Activated naive CD4-positive, alpha-beta T cell treated with anti-CD3 and anti-CD28 coated beads, Interleukin-2, amount 50 U/mL, for 72 hours (primary cell): ENCODE results near the gene LINGO1. TPM values are rescaled to one million over a fixed set of nuclear protein-coding genes. Genes with fewer than 3 reads are reported as not detected.

Source experiments
- ATAC-seq, 2 donors: fragments of 150-1000 bp; cut with Tn5 transposase; 2 replicates each; pipeline ENCODE4 v1.10.0; 2021; ENCODE audit warnings: mild to moderate bottlenecking in 2 of 2, moderate library complexity in 2 of 2
- DNase-seq, 2 donors: peaks; one replicate each; pipeline ENCODE4 v3.0.0; 2021 to 2022; ENCODE audit warnings: low spot score in 2 of 2
- H3K27ac Mint-ChIP-seq, 2 donors: one replicate each; pipeline ENCODE4 v1.8.0; 2022; ENCODE audit warnings: mild to moderate bottlenecking in 2 of 2, mixed read lengths in 2 of 2
- H3K36me3 Mint-ChIP-seq, 2 donors: one replicate each; pipeline ENCODE4 v1.8.0; 2022; ENCODE audit warnings: mixed read lengths in 2 of 2
- H3K9me3 Mint-ChIP-seq, 2 donors: one replicate each; pipeline ENCODE4 v1.8.0; 2022; ENCODE audit warnings: mixed read lengths in 2 of 2
- total RNA-seq, 2 donors: library from RNA; stranded (reverse); gene quantifications; one replicate each; pipeline ENCODE4 v1.2.3, GENCODE V29; 2022

LINGO1 gene
- total RNA-seq, 2 donors from 2014 or later: not detected

DNA sequence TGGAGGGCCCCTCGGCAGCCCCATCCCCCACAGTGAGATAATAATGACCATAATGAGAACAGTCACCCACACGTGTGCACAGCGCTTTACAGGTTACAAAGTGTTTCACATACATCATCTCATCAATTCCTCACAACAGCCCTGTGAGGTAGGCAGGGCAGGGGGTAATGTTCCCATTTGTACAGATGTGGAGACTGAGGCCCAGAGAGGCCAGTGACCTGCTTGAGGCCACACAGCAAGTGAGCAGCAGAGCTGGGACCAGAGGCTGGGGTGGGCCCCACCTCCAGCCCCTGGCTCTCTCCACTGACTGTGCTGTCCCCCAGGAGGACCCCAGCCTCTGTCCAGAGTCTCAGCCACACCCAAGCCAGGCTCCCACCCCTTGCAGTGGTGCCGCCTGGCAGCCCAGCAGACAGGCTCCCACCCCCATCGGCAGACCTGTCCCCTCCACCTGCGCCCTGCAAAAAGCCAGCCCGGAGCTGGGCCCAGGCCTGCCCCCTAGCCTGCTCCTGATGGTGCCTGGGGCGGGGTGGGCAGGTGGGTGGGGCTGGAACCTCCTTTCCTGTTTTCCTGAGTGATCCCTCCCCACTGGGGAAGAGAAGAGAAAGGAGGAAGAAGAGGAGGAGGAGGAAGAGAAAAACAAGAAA lies 19.6 kb downstream of the LINGO1 start:
- ATAC-seq (no peak), DNase-seq (no peak)
- no peaks in the 10 kb centered on the region for H3K36me3 Mint-ChIP-seq
- no peak overlapping the region for H3K27ac Mint-ChIP-seq
- H3K9me3 Mint-ChIP-seq: no peaks in the 10 kb centered on the region

- H3K9me3 Mint-ChIP-seq: no peaks in the 10 kb centered on the region
- ATAC-seq (no peak), DNase-seq (no peak)
- no peak overlapping the region for H3K27ac Mint-ChIP-seq
- no peaks in the 10 kb centered on the region for H3K36me3 Mint-ChIP-seq
These were observed 20.9 kb downstream of the LINGO1 start for GRCh38 chr15:77611767-77612166.

- ATAC-seq (no peak), DNase-seq (no peak)
- H3K36me3 Mint-ChIP-seq: no peaks in the 10 kb centered on the region
- H3K27ac Mint-ChIP-seq: no peak overlapping the region
- H3K9me3 Mint-ChIP-seq: no peaks in the 10 kb centered on the region
These were observed 22.0 kb downstream of the LINGO1 start for GRCh38 chr15:77610731-77611130.

DNA sequence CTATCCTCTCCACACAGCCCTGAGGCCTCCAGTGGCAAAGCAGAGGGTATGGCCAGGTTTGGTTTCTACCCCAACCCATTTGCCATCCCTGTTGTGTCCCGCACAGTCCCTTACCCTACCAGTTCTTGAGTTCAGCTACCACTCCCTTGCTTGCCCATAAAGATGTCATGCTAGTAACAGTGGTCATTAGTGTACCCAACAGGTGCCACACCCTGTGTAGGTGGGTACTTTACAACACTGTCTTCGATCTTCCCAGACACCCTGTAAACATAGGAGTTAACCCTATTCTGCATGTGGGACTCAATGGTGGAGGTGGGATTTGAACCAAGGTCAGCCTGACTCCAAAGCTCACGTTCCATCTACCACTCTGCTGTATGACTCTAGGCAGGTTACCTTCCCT lies 23.2 kb downstream of the LINGO1 start:
- H3K9me3 Mint-ChIP-seq: no peaks in the 10 kb centered on the region
- H3K36me3 Mint-ChIP-seq: no peaks in the 10 kb centered on the region
- H3K27ac Mint-ChIP-seq: no peak overlapping the region
- ATAC-seq: no peak
- no peak for DNase-seq

- Mint-ChIP-seq H3K9me3 (no peaks in the 10 kb centered on the region), H3K36me3 (no peaks in the 10 kb centered on the region), H3K27ac (no peak overlapping the region)
- no peak for DNase-seq
- no peak for ATAC-seq
These were observed 23.9 kb downstream of the LINGO1 start for GRCh38 chr15:77608774-77609173.

DNA sequence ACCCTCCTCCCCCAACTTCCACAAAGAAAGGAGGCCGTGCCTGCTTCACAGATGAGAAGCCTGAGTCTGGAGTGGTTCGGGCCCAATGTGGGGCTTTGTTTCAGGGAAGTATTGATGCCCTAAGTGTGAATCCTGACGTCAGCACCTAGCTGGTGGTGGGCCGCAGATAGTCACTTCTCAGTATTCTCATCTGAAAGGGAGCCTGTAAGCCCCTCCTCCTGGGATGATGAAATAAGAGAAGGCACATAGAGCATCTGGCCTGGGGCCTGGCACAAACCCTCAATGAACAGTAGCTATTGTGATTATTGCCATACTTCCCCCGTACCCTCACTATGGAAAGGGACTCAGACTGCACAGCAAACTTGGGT lies 24.8 kb downstream of the LINGO1 start:
- no peak for ATAC-seq
- Mint-ChIP-seq H3K27ac (no peak overlapping the region), H3K36me3 (no peaks in the 10 kb centered on the region), H3K9me3 (no peaks in the 10 kb centered on the region)
- DNase-seq: no peak

DNA sequence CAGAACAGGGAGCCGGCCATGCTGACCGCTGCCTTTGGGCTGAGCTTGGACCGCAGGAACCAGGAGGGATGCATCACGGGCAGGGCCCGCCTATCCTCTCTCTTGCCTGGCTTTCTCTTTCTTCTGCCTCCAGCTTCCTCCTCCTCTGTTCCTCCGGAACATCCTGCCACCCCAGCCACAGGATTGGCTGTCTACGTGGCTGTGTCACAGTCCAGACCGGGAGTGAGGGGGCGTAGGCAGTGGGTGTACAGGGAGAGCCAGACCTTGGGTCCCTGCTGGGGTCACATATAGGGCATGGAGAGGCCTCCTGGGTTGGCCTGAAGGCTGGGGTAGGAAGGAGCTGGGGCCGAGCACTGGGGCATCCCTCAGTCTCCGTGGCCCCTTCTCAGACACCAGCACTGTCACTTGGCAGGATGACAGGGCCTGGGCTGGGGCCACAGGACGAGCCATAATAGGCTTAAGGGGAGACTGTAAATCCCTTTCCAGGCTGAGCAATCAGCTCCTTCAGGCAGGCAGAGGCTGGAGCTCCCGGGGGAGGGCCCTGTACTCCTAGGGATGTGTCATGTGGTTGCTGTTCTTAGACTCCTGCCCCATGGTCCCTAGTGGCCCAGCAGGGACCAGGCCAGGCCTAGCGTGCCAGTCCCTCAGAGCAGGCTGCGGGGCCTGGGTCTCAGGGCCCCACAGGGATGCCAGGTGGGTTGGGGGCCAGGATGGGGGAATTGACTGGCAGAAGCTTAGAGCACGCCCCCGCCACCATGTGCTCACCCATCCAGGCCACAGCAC lies 25.4 kb downstream of the LINGO1 start:
- Mint-ChIP-seq H3K9me3 (no peaks in the 10 kb centered on the region), H3K27ac (no peak overlapping the region), H3K36me3 (no peaks in the 10 kb centered on the region)
- ATAC-seq: no peak
- no peak for DNase-seq

DNA sequence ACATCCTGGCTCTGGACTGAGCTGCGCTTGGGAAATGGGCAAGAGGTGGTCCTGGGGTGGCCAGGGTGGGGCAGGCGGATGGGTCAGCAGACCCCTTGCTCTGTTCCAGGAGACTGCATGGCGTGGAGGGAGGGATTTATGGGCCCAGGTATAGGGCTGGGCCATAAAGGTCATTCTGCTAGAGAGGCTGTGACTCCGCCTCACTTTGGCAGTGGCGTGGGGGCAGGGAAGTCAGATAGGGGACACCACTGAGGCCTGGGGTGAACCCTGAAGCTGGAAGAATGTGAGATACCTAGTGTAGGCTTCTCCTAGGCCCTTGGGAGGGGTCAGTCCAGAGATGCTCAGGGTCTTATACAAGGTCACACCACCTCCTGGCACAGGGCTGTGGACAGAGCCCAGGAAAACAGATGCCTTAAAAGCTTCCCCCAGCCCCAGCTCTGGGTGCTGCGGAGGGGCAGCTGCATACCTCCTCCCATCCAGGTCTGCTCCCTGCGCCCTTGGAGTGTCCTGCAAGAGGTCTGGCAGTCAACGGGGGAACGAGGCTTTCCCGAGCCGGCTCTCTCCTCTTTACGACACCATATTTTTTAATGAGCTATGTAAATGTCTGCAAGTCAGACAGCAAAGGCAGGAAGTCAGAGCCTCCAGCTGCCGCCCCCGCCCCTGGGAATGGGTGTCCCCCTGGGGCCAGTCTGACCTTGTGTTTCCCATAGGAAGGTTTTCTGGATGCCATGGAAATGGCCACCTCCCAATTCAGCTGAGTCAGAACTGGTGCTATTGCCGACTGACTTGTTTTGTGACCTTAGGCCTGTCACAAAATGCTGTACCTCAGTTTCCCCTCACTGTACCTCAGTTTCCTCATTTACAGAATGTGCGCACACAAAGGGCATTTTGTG lies 26.3 kb downstream of the LINGO1 start:
- Mint-ChIP-seq H3K27ac (no peak overlapping the region), H3K36me3 (no peaks in the 10 kb centered on the region), H3K9me3 (no peaks in the 10 kb centered on the region)
- DNase-seq (no peak), ATAC-seq (no peak)

- ATAC-seq: no peak
- H3K9me3 Mint-ChIP-seq: no peaks in the 10 kb centered on the region
- no peaks in the 10 kb centered on the region for H3K36me3 Mint-ChIP-seq
- DNase-seq: no peak
- no peak overlapping the region for H3K27ac Mint-ChIP-seq
These were observed 27.2 kb downstream of the LINGO1 start for GRCh38 chr15:77605547-77605946.

GRCh38 chr15:77604973-77605372 lies 27.7 kb downstream of the LINGO1 start:
- ATAC-seq (no peak), DNase-seq (no peak)
- Mint-ChIP-seq H3K27ac (no peak overlapping the region), H3K9me3 (no peaks in the 10 kb centered on the region), H3K36me3 (no peaks in the 10 kb centered on the region)

DNA sequence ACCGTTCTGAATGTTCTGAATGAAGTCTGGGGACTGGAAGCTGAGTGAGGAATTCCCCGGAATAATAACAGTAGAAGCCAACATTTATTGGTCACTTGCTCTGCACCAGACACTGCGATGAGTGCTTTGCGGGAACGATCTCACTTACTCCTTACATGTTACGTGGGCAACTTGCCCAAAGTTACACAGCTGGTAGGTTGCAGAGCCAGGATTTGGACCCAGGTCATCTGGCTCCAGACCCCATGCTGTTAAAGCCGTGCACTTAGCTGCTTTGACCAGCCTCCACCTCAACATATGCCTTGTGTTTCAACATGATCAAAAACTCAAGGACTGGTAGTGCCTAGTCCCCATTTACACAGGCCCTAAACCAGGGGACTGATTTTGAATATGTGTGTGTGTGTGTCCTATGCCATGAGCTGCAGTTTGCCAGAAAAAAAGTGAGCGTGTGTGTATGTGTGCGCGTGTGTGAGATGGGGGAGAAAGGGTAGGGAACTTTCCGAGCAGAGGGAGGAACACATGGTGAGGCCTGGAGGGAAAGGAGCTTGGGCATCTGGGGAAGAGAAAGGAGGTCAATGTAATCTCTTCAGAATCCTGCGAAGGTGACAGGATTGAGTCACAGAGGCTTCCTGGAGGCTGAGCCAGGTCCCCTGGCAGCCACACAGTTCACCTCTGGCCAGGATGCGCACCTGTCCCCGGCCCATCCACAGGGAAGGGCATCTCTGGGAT lies 28.9 kb downstream of the LINGO1 start:
- H3K36me3 Mint-ChIP-seq: no peaks in the 10 kb centered on the region
- H3K9me3 Mint-ChIP-seq: no peaks in the 10 kb centered on the region
- ATAC-seq (no peak), DNase-seq (no peak)
- peak overlapping the region in 1 of 2 donors; percentile 2 for H3K27ac Mint-ChIP-seq

DNA sequence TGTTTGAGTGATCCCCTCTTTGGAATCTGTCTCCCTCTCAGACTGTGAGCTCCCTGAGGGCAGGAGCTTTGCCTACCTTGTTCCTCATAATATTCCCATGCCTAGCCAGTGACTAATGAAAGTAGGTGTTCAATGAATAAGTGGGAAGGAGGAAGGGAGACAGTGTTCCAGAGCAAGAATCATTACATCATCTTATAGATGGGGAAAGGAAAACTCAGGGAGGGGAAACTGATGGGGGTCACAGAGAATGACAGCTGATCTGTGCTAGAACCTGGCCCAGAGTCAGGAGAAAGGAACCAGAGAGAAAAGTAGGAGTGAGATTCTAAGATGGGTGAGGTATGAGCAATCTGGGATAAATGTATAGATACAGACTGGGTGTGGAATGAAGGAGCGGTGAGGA lies 29.9 kb downstream of the LINGO1 start:
- Mint-ChIP-seq H3K27ac (no peak overlapping the region), H3K36me3 (no peaks in the 10 kb centered on the region), H3K9me3 (no peaks in the 10 kb centered on the region)
- ATAC-seq (no peak), DNase-seq (no peak)

DNA sequence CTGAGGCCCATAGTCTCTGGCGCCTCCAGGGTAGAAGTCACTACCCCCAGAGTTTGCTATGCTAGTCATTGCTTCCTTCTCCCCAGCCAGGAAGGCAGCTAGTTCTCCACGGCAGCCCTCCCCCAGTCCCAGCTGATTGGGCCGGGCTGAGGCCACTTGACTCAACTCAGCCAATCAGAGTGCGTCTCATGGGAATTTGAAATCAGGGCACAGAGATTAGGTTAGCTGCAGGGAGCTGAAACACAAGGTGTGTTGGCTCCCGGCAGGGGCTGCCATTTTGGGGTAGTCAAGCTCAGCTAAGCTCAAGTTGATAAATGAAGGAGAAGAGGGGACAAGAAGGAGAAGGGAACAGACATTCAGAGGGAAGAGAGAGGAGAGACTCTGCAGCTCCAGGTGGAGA lies 32.8 kb downstream of the LINGO1 start:
- Mint-ChIP-seq H3K27ac (no peak overlapping the region), H3K36me3 (no peaks in the 10 kb centered on the region), H3K9me3 (no peaks in the 10 kb centered on the region)
- peak in 1 of 2 donors; percentile 55 for ATAC-seq
- DNase-seq: no peak

DNA sequence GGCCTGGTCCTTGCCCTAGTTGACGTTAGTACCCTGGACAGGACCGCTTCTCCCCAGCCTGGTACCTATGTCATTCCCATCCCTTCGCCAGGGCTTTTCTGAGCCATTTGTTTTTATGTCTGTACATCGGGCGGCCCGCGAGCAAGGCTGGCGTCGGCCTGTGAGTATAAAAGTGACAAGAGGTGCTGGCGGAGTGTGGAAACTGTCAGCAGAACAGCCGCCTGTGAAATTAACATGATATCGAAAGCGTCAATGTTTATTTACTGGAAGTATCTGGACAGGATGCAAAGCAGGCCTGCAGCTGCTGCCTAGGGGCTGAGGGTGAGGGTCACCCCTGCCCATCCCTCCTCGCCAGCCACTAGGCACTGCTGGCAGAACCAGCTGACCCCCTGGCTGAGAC lies 33.4 kb downstream of the LINGO1 start:
- ATAC-seq: no peak
- no peaks in the 10 kb centered on the region for H3K36me3 Mint-ChIP-seq
- no peak overlapping the region for H3K27ac Mint-ChIP-seq
- H3K9me3 Mint-ChIP-seq: no peaks in the 10 kb centered on the region
- no peak for DNase-seq

- no peak for ATAC-seq
- no peaks in the 10 kb centered on the region for H3K36me3 Mint-ChIP-seq
- no peaks in the 10 kb centered on the region for H3K9me3 Mint-ChIP-seq
- no peak overlapping the region for H3K27ac Mint-ChIP-seq
- DNase-seq: no peak
These were observed 34.1 kb downstream of the LINGO1 start for GRCh38 chr15:77598644-77599043.

- peak overlapping the region in 1 of 2 donors; percentile 65 for H3K27ac Mint-ChIP-seq
- no peaks in the 10 kb centered on the region for H3K36me3 Mint-ChIP-seq
- no peak for ATAC-seq
- no peaks in the 10 kb centered on the region for H3K9me3 Mint-ChIP-seq
- DNase-seq: no peak
These were observed 34.8 kb downstream of the LINGO1 start for GRCh38 chr15:77597804-77598453.
